NCI-H748 (cell line): ENCODE measurements around the gene XXYLT1.
"Not testable (repeated sequence)": the region's sequence is repeated elsewhere in the genome, so short reads cannot be mapped to it uniquely, and the experiment has no call there.

Experiments
- DNase-seq: peaks from one replicate; lab custom pipeline; 2025; ENCODE audit not compliant: unreplicated experiment; lab: John Stamatoyannopoulos, UW

Gene XXYLT1

GRCh38 chr3:195048059-195048905 is 222.7 kb downstream of the XXYLT1 start:
- no peak for DNase-seq

- DNase-seq, result no peak
Observed at GRCh38 chr3:195047536-195047935, 223.4 kb downstream of the XXYLT1 start.

GRCh38 chr3:195046441-195046840 is 224.5 kb downstream of the XXYLT1 start:
- no peak for DNase-seq

GRCh38 chr3:195045481-195046210 is 225.3 kb downstream of the XXYLT1 start:
- DNase-seq, result no peak

GRCh38 chr3:195044411-195044810 is 226.5 kb downstream of the XXYLT1 start:
- no peak for DNase-seq

GRCh38 chr3:195043607-195044339 is 227.2 kb downstream of the XXYLT1 start:
- no peak for DNase-seq

- no peak for DNase-seq
Observed at GRCh38 chr3:195042743-195043606, 228.0 kb downstream of the XXYLT1 start.

GRCh38 chr3:195041871-195042742 is 228.9 kb downstream of the XXYLT1 start:
- DNase-seq, result no peak

GRCh38 chr3:195040773-195041520 is 230.0 kb downstream of the XXYLT1 start:
- DNase-seq, result no peak

GRCh38 chr3:195040094-195040493 is 230.9 kb downstream of the XXYLT1 start:
- no peak for DNase-seq

GRCh38 chr3:195039180-195039843 is 231.6 kb downstream of the XXYLT1 start:
- DNase-seq, result peak; percentile 55

- DNase-seq, result peak; percentile 31
Observed at GRCh38 chr3:195038161-195038560, 232.8 kb downstream of the XXYLT1 start.

GRCh38 chr3:195037586-195037985 is 233.4 kb downstream of the XXYLT1 start:
- DNase-seq, result not testable (repeated sequence)

- no peak for DNase-seq
Observed at GRCh38 chr3:195036974-195037373, 234.0 kb downstream of the XXYLT1 start.

- no peak for DNase-seq
Observed at GRCh38 chr3:195036574-195036973, 234.4 kb downstream of the XXYLT1 start.

- DNase-seq, result no peak
Observed at GRCh38 chr3:195036203-195036505, 234.8 kb downstream of the XXYLT1 start.

- no peak for DNase-seq
Observed at GRCh38 chr3:195035345-195036202, 235.4 kb downstream of the XXYLT1 start.

GRCh38 chr3:195034541-195034940 is 236.4 kb downstream of the XXYLT1 start:
- no peak for DNase-seq
